GF-D8 (cell line): ENCODE data around the gene MYF5.
"Not testable (repeated sequence)": the region's sequence is repeated elsewhere in the genome, so short reads cannot be mapped to it uniquely, and the experiment has no call there.

Experiments
- DNase-seq: peaks from one replicate; lab custom pipeline; 2025; lab: John Stamatoyannopoulos, UW

MYF5 gene

DNA sequence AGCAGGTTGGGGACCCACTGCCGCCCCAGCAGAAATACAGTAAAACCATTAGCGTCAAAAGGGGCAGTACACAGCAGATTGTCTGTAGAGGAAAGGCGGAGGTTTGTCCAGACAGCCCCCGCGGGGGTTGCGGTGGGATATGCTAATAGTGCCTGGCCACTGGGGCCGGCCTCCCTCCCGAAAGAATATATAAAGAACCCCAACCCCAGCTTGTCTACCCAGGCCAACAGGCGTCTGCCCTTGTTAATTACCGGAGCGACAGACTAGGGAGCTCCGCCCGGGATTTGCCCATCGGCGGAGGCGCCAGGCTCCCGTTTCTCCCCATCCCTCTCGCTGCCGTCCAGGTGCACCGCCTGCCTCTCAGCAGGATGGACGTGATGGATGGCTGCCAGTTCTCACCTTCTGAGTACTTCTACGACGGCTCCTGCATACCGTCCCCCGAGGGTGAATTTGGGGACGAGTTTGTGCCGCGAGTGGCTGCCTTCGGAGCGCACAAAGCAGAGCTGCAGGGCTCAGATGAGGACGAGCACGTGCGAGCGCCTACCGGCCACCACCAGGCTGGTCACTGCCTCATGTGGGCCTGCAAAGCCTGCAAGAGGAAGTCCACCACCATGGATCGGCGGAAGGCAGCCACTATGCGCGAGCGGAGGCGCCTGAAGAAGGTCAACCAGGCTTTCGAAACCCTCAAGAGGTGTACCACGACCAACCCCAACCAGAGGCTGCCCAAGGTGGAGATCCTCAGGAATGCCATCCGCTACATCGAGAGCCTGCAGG, at the start of gene MYF5:
Gene MYF5, plus strand, starts transcription at position 217 of the 774 bp plus-strand sequence. Its CDS starts 152 bp downstream, at position 369.
- no peak for DNase-seq

DNA sequence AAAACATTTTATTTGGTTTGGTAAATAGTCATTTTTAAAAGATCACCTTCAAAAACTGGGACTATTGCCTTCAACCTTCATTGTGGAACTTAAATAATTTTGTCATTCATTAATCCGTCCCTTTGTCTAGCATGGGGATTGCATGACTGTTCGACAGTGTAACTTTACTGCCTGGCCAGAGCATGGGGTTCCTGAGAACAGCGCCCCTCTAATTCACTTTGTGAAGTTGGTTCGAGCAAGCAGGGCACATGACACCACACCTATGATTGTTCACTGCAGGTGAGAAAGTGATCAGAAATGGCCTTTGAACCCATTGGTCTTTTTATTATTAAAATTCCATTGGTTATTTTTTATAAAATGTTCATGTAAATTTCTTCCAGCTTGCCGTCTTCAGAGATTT, 46.5 kb upstream of the MYF5 start:
- DNase-seq, result no peak

DNA sequence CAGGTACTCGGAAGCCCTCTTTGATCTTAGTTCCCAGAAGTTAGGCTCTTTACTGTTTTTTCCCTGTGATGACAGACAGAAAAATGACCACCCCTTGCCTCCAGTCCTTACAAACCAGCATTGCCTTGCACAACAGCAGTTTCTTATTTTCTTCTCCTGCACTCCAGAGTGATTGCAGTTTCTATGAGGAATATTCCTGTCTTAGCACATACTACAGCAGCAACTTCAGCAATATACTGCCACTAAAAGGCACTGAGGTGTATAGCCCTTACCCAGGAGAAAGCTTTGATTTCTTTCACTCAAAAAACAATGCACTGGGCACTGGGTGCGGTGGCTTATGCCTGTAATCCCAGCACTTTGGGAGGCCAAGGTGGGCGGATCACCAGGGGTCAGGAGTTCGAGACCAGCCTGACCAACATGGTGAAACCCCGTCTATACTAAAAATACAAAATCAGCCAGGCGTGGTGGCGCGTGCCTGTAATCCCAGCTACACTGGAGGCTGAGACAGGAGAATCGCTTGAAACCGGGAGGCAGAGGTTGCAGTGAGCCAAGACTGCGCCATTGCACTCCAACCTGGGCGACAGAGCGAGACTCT, 40.6 kb upstream of the MYF5 start:
- not testable (repeated sequence) for DNase-seq

DNA sequence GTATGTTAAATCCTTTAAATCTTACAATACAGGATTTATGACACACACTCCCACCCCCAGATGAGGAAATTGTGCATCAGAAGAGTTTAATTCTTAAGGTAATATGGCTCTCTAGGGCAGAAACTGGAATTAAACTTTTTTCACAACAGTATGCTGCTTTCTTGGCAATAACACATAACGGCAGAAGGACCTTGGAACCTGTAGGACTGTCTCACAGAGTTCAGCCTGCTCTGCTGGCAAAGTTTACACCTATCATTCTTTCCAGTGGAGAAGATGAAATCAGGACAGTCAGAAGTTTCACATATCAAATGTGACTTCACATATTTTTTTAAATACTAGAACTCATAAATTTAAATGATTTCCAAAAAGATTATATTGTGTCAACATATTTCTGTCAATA, 39.9 kb upstream of the MYF5 start:
- DNase-seq, result no peak

DNA sequence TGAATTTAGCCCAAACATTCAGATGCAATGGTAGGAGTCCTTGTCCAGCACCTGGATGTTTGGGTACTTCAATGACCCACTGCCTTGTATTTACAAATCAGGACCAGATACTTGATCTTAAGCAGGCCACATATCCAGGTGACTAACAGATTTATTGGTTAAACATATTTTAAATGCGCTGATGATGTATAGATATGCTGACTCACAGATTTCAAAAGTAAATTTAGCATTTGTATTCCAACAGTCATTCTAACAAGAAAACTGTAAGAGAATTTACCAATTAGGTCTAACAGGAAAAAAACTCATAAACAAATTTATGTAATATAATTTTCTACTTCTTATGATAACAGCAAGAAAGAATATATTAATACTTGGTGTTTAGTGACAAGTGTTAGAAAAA, 38.7 kb upstream of the MYF5 start:
- DNase-seq, result no peak

DNA sequence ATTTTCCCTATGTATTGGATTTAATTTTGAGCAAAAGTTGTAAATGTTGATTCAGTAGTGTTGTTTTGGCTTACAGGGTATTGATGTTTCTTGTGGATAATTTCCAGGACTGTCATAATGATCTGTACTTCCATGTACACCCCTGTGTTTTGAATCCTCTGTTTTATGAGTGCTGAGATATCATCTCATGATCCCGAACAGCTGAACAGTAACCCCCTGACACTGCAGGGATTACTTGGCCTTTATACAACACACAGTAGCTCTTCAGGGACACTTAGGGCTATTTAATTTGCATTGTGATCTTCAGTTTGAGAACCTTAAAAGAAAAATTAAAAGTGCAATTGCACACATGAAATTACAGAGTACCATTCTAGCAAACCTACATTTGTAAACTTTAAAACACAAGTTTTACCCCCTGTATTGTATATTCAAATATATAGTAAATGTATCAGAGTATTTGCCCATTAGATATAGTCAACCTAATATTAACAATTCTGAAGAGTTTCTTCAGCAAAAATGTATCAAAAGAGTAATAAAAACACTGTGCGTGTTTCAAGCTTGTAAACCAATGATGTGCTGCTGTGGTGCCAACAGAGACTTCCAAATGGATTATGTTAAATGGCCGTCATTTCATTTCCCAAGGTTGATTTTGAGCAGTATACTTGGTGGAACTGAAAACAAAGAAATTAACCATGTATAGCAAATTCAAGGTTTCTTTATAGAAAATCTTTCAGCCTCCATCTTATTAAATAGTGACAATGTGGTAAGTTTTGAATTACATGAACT, 37.2 kb upstream of the MYF5 start:
- DNase-seq, result no peak

DNA sequence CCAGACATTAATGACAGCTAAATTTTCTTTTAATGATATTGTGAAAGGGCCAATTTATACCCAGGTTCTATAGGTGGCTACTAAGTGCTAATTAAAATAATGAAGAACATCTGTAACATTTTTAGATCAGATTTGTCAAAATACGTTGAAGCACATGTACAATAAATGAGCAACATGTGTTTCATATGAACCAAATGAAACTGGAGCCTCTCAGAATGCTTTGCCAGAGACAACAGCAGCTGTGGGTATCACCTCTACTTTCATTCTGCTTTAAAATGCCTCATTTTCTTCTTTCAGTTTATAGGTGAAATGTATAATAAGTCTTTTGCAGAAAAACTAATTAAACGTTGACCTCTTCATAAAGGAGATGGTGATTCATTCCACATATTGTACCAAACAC, 35.4 kb upstream of the MYF5 start:
- no peak for DNase-seq

DNA sequence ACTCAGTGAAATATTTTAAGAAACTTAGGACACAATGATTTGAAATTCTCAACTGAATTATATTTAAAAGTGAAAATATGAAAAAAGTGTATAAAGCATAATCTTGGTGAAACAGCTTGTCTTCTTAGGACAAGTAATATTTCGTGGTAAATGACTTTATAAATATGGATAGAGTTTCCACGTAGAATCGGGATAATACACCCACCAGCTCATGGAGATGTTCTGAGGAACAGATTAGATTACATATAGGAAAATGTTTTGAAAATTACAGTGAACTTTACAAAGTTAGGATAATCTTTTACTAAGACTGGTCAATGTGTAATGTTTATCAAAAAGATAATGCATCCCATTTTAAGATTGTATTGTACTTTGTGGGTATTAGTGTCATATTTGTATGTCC, 34.9 kb upstream of the MYF5 start:
- no peak for DNase-seq

DNA sequence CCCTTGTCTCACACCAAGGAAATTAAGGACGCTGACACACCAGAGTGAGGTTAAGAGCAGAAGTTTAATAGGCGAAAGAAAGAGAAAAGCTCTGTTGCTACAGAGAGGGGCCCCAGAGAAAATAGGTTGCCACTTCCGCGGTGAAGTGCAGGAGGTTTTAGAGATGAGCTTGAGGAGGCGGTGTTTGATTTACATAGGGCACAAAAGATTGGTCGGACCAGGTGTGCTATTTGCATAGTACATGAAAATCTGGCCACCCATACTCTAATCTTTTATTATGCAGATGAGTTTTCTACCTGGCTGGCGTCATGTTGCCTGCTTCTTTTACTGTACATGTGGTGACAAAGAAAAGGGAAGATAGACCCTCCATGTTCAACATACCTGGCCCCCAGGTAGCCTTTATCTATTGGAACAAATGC, 32.6 kb upstream of the MYF5 start:
- no peak for DNase-seq

DNA sequence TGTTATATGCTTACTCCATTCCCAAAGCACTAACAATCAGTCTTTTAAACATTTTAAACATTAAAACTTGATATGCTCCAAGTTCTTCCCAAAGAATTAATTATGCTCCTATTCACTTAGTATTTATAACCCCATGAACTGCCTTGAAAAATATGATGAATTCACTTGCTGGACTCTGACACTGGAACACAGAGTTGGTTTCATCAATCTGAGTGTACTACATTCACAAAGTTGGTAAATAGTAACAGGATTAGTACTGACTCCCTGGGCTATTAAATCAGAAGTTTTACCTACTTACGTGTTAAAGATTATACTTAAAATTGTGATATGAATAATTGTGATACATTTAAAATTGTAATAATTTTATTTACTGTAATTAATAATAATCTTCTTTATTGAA, 26.6 kb upstream of the MYF5 start:
- DNase-seq, result no peak

DNA sequence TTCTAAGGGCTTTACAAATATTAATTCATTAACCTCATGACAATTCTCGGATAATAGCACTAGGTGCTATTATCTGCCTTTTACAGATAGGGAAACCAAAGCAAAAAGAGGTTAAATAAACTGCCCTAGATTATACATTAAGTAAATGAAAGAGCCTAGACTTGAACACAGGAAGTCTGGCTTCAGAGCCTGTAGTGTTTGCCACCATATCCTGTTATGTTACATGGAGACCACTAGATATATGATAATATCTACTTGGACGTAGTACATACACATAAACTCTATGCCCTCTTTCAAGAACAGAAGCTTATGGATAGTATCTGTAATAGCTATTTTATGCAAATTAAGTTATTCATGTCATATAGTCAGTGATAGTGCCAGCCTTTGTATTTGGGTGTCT, 26.2 kb upstream of the MYF5 start:
- no peak for DNase-seq

DNA sequence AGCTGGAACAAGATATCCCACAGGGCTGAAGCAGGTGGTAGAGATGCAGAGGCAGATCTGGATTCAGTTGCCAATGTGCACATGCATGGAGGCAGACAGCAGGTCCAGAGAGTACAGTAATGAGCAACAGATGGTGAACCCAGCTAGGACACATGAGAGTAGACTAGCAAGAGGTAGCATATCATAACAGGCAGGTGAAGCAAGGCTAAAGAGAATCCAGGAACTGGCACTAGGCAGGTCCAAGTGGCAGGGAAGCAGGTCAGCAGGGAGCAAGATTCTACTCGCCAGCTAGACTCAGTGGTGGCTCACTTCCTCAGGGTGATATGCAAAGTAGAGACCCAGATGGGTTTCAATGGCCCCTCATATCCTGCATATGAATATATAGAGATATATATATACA, 24.6 kb upstream of the MYF5 start:
- no peak for DNase-seq

DNA sequence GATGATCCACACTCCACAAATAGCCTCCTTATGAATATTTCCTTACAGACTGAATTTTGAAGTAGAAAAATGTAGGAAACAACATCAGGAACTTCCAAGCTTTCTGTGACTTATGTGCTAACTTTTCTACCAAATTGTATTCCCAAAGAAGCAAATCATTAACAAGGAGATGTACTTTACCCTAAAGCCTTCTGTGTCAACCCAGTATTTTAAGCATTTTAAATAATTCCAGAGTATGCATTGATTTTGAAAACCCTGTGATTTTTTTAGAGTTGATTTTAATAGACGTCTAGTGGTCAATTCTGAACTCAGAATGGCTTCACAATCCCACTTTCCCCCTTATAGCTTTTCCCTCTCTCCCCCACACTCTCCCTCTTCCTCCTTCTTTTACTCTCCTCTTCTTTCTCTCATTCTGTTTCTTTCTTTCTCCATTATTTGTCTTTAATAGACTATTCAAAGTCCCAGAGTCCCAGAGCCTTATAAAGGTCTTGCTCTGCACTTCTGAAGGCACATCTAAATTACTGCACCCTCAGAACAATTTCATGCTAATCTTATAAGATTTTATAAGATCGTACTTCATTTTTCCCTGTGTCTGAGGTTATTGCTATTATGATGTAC, 19.3 kb upstream of the MYF5 start:
- no peak for DNase-seq

DNA sequence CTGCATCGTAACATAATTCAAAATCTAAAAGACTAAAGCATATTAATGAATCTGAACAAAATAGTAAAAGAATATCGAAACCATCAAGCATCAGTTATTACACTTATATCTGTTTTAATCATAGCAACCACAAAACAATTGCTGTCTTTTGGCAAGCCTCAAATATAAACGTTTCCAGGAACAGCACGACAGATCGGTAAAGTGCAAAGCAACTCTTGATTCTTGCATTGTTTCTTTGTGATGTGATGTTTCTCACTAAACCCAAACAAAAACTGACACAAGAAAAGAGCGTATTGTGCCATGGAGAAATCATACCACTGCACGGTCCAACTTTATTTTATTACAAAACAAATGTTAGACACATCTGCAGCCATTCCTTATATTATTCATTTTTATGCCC, 18.5 kb upstream of the MYF5 start:
- no peak for DNase-seq

DNA sequence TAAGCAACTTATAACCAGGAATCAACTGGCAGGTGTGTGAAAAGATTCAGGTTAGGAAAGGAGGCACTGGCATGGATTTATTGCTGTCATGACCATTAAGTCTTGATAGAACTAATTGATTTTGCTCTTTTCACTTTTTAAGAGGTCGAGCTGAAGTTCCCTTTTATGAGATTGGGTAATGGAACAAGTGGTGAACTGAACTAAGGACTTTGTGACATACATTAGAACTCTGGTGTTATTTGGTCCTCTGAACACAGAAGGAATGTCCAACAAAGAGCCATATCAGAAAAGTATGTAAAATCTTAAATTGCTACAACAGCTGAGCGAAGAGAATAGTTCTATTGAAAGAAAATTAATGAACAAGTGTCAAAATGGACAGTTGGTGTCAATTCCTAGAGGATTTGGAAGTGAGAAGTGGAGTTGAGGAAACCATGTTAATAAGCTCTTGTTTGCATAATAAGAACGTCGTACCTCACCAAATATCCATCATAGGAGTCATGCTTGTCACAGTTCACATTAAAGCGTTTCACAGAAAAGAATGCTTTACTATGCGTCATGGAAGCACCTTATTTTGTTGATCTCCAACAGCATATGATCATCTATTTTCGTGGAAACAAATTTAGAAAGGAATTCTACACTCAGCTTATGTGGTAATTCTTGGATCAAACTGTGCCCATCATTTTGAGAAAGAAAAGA, 17.7 kb upstream of the MYF5 start:
- no peak for DNase-seq

DNA sequence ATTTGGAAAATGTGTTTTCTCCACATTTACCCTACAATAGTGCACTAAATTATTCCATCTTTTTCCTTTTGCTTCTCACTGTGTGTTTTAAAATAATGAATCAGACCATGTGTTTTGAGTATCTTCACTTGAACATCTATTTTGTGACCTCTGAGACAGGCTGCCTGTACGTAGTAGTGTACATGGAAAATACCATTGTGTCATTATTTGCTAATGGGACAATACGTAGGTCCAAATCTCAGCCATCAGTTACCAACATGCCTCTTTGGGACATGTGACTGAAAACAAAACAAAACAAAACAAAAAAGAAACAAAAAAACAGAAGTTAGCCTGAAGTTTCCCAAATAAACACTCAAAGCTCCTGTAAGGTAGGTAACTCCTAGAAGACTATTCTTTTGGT, 16.4 kb upstream of the MYF5 start:
- DNase-seq, result no peak

DNA sequence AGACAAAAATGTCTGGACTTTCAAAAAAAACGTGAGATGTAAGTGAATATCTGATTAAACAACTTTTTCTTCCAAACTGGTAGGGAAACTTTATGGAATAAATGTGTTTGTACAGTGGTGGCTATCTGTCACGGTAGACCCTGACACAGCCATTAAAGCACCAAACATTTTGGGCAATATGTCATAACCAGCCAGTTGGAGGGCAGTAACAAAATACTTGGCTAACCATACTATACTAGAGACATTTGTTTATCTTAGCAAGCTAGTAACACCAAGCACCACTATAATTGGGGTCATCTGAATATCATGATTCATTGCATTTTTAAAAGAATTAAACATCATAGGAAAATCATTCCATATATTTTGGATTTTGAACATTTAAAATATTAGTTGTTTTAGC, 15.3 kb upstream of the MYF5 start:
- no peak for DNase-seq

DNA sequence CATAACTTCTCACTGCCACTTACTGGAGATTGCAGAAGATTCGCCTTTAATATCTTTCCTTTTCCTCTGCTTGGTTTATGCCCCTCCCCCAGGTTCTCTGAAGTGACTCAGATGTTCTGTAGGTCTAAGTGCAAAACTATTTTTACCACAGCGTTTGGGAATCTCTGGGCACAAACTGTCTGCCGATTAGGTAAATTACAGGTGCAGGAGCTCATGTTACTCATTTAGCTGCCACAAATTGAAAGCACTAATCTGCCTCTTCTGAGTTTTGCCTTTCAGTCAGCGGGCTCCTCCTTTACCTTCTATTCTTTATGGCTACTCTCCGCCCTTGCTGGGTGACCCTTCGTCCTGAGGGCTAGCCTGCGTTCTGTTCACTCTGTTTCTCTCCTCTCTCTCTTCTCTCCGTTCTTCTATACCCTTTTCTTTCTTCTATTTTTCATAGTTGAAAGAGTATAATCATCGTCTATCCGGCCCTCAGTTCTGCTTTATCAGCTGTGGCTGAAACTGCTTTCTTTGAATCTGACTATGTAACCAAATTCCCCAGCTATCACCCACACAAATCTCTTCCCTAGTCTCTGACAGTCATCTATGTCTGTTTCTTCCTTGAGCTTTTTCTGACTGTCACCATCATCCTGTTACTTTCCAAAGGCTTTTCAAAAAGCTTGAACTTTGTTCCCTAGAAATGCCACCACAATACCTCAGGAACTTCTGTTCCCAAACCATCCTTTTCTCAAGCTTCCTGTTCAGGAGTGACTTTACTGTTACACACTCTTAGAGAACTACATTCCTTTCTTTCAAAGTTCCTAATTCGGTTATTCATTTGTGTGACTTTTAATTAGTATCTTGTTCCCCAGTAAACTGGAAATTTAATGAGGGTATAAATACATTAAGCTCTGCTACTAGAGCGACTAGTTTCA, 13.6 kb upstream of the MYF5 start:
- no peak for DNase-seq

DNA sequence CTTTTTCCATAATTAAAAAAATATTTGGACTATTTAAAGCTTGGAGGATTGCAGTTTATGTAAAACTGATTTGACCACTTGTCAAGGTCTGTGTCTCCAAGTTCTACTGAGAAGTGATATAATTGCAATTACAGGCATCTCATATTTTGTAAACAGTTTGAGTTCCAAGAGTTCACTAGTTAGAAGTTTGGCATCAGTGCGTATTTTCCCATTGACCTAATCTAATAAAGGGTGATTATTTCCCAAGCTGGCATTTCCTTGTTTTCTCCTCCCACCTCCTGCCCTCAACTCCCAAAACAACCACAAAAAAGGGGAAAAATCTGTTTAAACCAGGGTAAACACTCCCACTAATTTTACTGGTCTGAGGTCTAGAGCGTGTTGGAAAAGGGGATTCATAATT, 12.3 kb upstream of the MYF5 start:
- DNase-seq, result no peak

DNA sequence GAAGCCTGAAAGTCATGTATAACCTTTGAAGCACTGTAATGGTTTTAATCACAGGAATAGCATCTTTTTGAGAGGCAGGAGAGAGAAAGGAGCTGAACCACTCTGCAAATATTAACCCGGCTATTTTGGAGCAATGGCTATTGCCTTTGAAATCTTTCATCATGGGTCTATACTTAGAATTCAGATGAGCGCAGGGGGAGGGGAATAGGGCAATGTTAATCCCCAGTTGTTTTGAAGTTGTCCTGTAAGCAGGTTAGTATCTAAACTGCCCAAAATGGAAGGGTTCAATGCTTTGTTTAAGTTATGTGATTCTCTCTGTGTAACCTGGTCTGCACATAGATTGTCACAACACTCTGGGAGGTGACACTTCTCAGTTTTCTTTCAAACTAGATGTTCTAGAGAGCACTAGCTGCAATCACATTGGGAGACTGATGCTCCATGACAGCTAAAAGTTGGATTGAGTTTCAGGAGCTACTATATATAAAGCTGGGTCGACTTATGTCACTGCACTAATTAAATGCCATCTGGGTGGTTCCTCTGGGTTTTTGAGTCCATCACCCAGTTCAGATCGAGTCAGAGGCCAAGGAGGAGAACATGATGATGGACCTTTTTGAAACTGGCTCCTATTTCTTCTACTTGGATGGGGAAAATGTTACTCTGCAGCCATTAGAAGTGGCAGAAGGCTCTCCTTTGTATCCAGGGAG, 9.4 kb upstream of the MYF5 start, which contains the start of gene MYF6:
Gene MYF6, plus strand, starts transcription at position 509 of the 704 bp plus-strand sequence. Its CDS starts 86 bp downstream, at position 595.
- no peak for DNase-seq
